ENCODE measurements around the gene SEPTIN5. TPM values are rescaled to one million over a fixed set of nuclear protein-coding genes. Genes with fewer than 3 reads are reported as not detected.
"Not testable (repeated sequence)": the region's sequence is repeated elsewhere in the genome, so short reads cannot be mapped to it uniquely, and the experiment has no call there.

The SEPTIN5 gene
- total RNA-seq, 3 donors from 2014 or later (not counting 1 experiment from before 2014, with no cell fraction given) = 0.52 to 4.5 (median 1.9) TPM

- peak in 1 of 2 donors; percentile 58 for DNase-seq
- 8% methylated on average over 89 of the region's 89 CpGs for WGBS (ENCODE audit: insufficient coverage)
- peaks cover 20% of the 10 kb centered on the region for H3K27me3 ChIP-seq (ENCODE audit: control insufficient read depth, insufficient read depth, low read length)
Observed at GRCh38 chr22:19723983-19724827, 9.9 kb downstream of the SEPTIN5 start.

GRCh38 chr22:19724927-19725661 lies 10.8 kb downstream of the SEPTIN5 start:
- H3K4me3 Mint-ChIP-seq = peak overlapping the region; percentile 60
- peaks cover 0 to 15% of the 10 kb centered on the region in 2 donors for H3K4me1 Mint-ChIP-seq
- H3K36me3 Mint-ChIP-seq = no peaks in the 10 kb centered on the region
- no peak overlapping the region for H3K27ac Mint-ChIP-seq
- Histone ChIP-seq H3K4me1 (ENCODE audit: control insufficient read depth, insufficient read depth, low read length) (peaks cover 17% of the 10 kb centered on the region), H3K4me3 (ENCODE audit: low read length) (no peak overlapping the region), H3K9me3 (ENCODE audit: control insufficient read depth, insufficient read depth, low read length) (no peaks in the 10 kb centered on the region), H3K27ac (ENCODE audit: low read length) (no peak overlapping the region), H3K36me3 (ENCODE audit: control insufficient read depth, insufficient read depth, low read length) (no peaks in the 10 kb centered on the region), H3K27me3 (ENCODE audit: control insufficient read depth, insufficient read depth, low read length) (peaks cover 18% of the 10 kb centered on the region)
- H3K27me3 Mint-ChIP-seq (ENCODE audit: low read depth in 2 of 2) = peaks cover 19 to 30% of the 10 kb centered on the region in 2 donors
- H3K9me3 Mint-ChIP-seq = no peaks in the 10 kb centered on the region
- ATAC-seq (no peak), DNase-seq (no peak)
- intact Hi-C loops (cut with micrococcal nuclease) = no loop called here
- TF ChIP-seq CTCF (IDR thresholded peaks at IDR 0.05) = no peak
- WGBS (ENCODE audit: insufficient coverage) = 87% methylated on average over 45 of the region's 45 CpGs

More at GRCh38 chr22:19723983-19724827, 9.9 kb downstream of the SEPTIN5 start:
- ATAC-seq = peak; percentile 39 to 74 (median 73)
- Mint-ChIP-seq H3K36me3 (no peaks in the 10 kb centered on the region), H3K4me1 (peaks cover 0 to 22% of the 10 kb centered on the region in 2 donors), H3K27ac (no peak overlapping the region), H3K4me3 (peak overlapping the region; percentile 56), H3K27me3 (ENCODE audit: low read depth in 2 of 2) (peaks cover 28 to 39% of the 10 kb centered on the region in 2 donors), H3K9me3 (no peaks in the 10 kb centered on the region)
- Histone ChIP-seq H3K9me3 (ENCODE audit: control insufficient read depth, insufficient read depth, low read length) (no peaks in the 10 kb centered on the region), H3K4me3 (ENCODE audit: low read length) (no peak overlapping the region), H3K4me1 (ENCODE audit: control insufficient read depth, insufficient read depth, low read length) (peaks cover 17% of the 10 kb centered on the region), H3K27ac (ENCODE audit: low read length) (no peak overlapping the region), H3K36me3 (ENCODE audit: control insufficient read depth, insufficient read depth, low read length) (no peaks in the 10 kb centered on the region)
- intact Hi-C loops (cut with micrococcal nuclease) = no loop called here
- no peak for TF ChIP-seq CTCF (IDR thresholded peaks at IDR 0.05)

GRCh38 chr22:19726064-19726788 lies 11.9 kb downstream of the SEPTIN5 start:
- H3K9me3 Mint-ChIP-seq; intact Hi-C loops (cut with micrococcal nuclease); H3K27ac Mint-ChIP-seq; H3K9me3 ChIP-seq (ENCODE audit: control insufficient read depth, insufficient read depth, low read length); H3K4me3 ChIP-seq (ENCODE audit: low read length); H3K27ac ChIP-seq (ENCODE audit: low read length); H3K4me3 Mint-ChIP-seq; H3K36me3 ChIP-seq (ENCODE audit: control insufficient read depth, insufficient read depth, low read length); H3K36me3 Mint-ChIP-seq; DNase-seq; ATAC-seq: not testable (repeated sequence)
- Mint-ChIP-seq H3K4me1 (peaks cover 0 to 21% of the 10 kb centered on the region in 2 donors), H3K27me3 (ENCODE audit: low read depth in 2 of 2) (peaks cover 8 to 22% of the 10 kb centered on the region in 2 donors)
- Histone ChIP-seq H3K4me1 (ENCODE audit: control insufficient read depth, insufficient read depth, low read length) (peaks cover 26% of the 10 kb centered on the region), H3K27me3 (ENCODE audit: control insufficient read depth, insufficient read depth, low read length) (peaks cover 18% of the 10 kb centered on the region)
- 92% methylated on average over 96 of the region's 96 CpGs for WGBS (ENCODE audit: insufficient coverage)

Data from natural killer cell (primary cell).